ENCODE data around the gene CTPS1.

Gene CTPS1

GRCh38 chr1:41003127-41003639 lies 23.7 kb downstream of the CTPS1 start:
- FAIRE-seq, result no peak

- FAIRE-seq, result no peak
Observed at GRCh38 chr1:41003640-41004220, 24.2 kb downstream of the CTPS1 start.

GRCh38 chr1:41005876-41006275 lies 26.4 kb downstream of the CTPS1 start:
- FAIRE-seq, result no peak

- FAIRE-seq, result no peak
Observed at GRCh38 chr1:41006942-41007865, 27.7 kb downstream of the CTPS1 start.

- FAIRE-seq, result no peak
Observed at GRCh38 chr1:41009466-41009865, 30.0 kb downstream of the CTPS1 start.

- FAIRE-seq, result no peak
Observed at GRCh38 chr1:41010345-41010744, 30.8 kb downstream of the CTPS1 start.

GRCh38 chr1:41013024-41013423 lies 33.5 kb downstream of the CTPS1 start:
- FAIRE-seq, result no peak

GRCh38 chr1:41013796-41014195 lies 34.3 kb downstream of the CTPS1 start:
- no peak for FAIRE-seq

GRCh38 chr1:41014871-41015270 lies 35.4 kb downstream of the CTPS1 start:
- FAIRE-seq, result no peak

- FAIRE-seq, result no peak
Observed at GRCh38 chr1:41015281-41015896, 35.9 kb downstream of the CTPS1 start.

- no peak for FAIRE-seq
Observed at GRCh38 chr1:41015897-41016470, 36.5 kb downstream of the CTPS1 start.

- no peak for FAIRE-seq
Observed at GRCh38 chr1:41017141-41018017, 37.9 kb downstream of the CTPS1 start.

- FAIRE-seq, result no peak
Observed at GRCh38 chr1:41018018-41018410, 38.5 kb downstream of the CTPS1 start.

- no peak for FAIRE-seq
Observed at GRCh38 chr1:41019353-41019745, 39.9 kb downstream of the CTPS1 start.

GRCh38 chr1:41020109-41020576 lies 40.6 kb downstream of the CTPS1 start:
- FAIRE-seq, result no peak

GRCh38 chr1:41020654-41021053 lies 41.2 kb downstream of the CTPS1 start:
- no peak for FAIRE-seq

GRCh38 chr1:41021526-41022308 lies 42.2 kb downstream of the CTPS1 start, which contains the start of gene SLFNL1:
SLFNL1 (minus strand) TSS chr1:41021725; CDS start chr1:41020660, 1,065 bp downstream.
- no peak for FAIRE-seq

GRCh38 chr1:41022424-41022823 lies 42.9 kb downstream of the CTPS1 start:
- no peak for FAIRE-seq

GRCh38 chr1:41023279-41023990 lies 43.9 kb downstream of the CTPS1 start:
- no peak for FAIRE-seq

- no peak for FAIRE-seq
Observed at GRCh38 chr1:41024953-41025352, 45.5 kb downstream of the CTPS1 start.
